ENCODE measurements around the gene XPC.
A peak's percentile ranks its signal among the peaks of the same experiment; 100 is the strongest.

Gene XPC

DNA sequence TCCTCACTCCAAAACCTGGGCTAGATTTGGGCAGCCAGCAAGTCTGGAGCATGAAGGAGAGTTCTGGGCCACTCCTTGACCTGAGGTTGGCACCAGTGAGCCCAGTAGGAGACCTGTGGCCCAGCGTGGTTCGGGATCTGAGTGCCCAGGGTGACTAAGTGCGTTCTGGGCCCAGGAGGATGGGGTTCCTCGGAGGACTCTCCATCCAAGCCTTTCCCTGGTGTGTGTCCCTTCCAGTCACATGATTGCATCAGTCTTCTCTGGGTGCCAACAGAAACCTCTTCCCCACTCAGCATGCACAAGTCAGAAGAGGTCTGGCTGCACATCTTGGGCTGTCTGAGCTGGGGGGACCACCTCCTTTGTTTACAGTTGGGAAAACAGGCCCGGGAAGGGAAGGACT, 38.6 kb downstream of the XPC start:
- Histone ChIP-seq H3K27me3 (ENCODE audit: control insufficient read depth in 1 of 2, insufficient read depth in 1 of 2, low read length in 2 of 2) (no peaks in the 10 kb centered on the region), H2BK12ac (ENCODE audit: low read length in 2 of 2) (no peak overlapping the region), H2AK5ac (ENCODE audit: low read length, severe bottlenecking) (no peak overlapping the region), H3K4me1 (ENCODE audit: control insufficient read depth, insufficient read depth, low read depth, low read length) (peaks cover 12% of the 10 kb centered on the region), H4K91ac (ENCODE audit: low read length) (no peak overlapping the region), H3K9me3 (ENCODE audit: control insufficient read depth, low read length) (no peaks in the 10 kb centered on the region), H3K23ac (ENCODE audit: low read length in 2 of 2) (no peak overlapping the region), H3K14ac (ENCODE audit: low read length in 2 of 2) (no peak overlapping the region), H2BK5ac (ENCODE audit: low read depth, low read length, poor library complexity, severe bottlenecking) (no peak overlapping the region), H3K79me1 (replicated peaks; ENCODE audit: low read length, poor library complexity, severe bottlenecking) (peaks cover 21% of the 10 kb centered on the region), H3K4ac (ENCODE audit: low read depth in 1 of 2, low read length in 2 of 2) (no peak overlapping the region), H3K18ac (ENCODE audit: low read depth in 1 of 2, low read length in 2 of 2) (no peak overlapping the region), H3K4me2 (ENCODE audit: low read length, poor library complexity, severe bottlenecking) (no peak overlapping the region), H2AFZ (ENCODE audit: low read depth, low read length) (no peak overlapping the region), H4K8ac (ENCODE audit: low read length) (no peak overlapping the region), H3K36me3 (ENCODE audit: control insufficient read depth in 1 of 2, insufficient read depth in 2 of 2, low read depth in 1 of 2, low read length in 2 of 2) (peaks cover 67 to 78% of the 10 kb centered on the region in 2 experiments), H2BK120ac (ENCODE audit: low read depth, low read length) (no peak overlapping the region), H3K27ac (ENCODE audit: low read length, poor library complexity, severe bottlenecking) (no peak overlapping the region), H2BK15ac (ENCODE audit: low read depth, poor library complexity, severe bottlenecking) (no peak overlapping the region), H3K9ac (ENCODE audit: low read length) (no peak overlapping the region), H3K4me3 (ENCODE audit: insufficient read depth in 1 of 2, low read depth in 1 of 2, low read length in 2 of 2) (no peak overlapping the region)
- DNase-seq, result no peak
- 86% methylated on average over 5 of the region's 5 CpGs for WGBS

DNA sequence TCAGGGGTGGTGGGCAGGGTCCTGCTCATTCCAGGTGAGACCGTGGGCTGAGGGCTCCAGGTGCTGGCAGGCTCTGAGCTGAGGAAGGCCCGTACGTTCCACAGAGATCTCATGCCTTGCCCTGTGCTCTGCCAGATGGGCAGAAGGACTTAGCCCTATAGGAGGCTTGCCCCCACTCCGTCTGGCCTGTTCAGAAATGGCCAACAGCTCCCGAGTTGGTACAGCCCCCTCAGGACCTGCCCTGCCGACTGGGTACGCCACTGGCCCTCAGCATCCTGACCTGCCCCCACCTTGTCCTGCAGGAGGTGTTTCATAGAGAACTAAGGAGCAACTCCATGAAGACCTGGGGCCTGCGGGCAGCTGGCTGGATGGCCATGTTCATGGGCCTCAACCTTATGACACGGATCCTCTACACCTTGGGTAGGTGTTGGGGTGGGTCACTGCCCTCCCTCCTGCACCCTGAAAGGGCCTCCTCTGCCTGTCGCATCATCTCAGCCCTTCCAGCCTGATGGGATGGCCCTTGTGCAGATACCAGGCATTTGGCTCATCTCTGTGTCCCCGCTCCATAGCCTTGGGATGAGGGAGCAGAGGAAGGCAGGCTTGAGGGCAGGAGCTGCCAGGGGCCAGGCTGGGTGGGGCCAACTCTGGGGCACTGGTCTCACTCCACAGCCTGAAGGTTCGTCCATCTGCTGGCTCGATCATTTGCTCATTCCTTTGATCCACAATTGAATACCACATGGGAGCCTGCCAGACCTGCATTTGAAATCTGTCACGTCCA, 39.3 kb downstream of the XPC start:
- H4K91ac ChIP-seq (ENCODE audit: low read length), result no peak overlapping the region
- H2AK5ac ChIP-seq (ENCODE audit: low read length, severe bottlenecking), result no peak overlapping the region
- 98% methylated on average over 14 of the region's 14 CpGs for WGBS
- H3K23ac ChIP-seq (ENCODE audit: low read length in 2 of 2), result no peak overlapping the region
- no peak overlapping the region for H2AFZ ChIP-seq (ENCODE audit: low read depth, low read length)
- H2BK5ac ChIP-seq (ENCODE audit: low read depth, low read length, poor library complexity, severe bottlenecking), result no peak overlapping the region
- H3K18ac ChIP-seq (ENCODE audit: low read depth in 1 of 2, low read length in 2 of 2), result no peak overlapping the region
- H3K27ac ChIP-seq (ENCODE audit: low read length, poor library complexity, severe bottlenecking), result no peak overlapping the region
- H2BK12ac ChIP-seq (ENCODE audit: low read length in 2 of 2), result peak overlapping the region in 1 of 2 experiments; percentile 12
- H3K9ac ChIP-seq (ENCODE audit: low read length), result no peak overlapping the region
- no peak overlapping the region for H3K4me3 ChIP-seq (ENCODE audit: insufficient read depth in 1 of 2, low read depth in 1 of 2, low read length in 2 of 2)
- DNase-seq, result no peak
- no peak overlapping the region for H2BK15ac ChIP-seq (ENCODE audit: low read depth, poor library complexity, severe bottlenecking)
- peaks cover 9% of the 10 kb centered on the region for H3K4me1 ChIP-seq (ENCODE audit: control insufficient read depth, insufficient read depth, low read depth, low read length)
- peaks cover 25% of the 10 kb centered on the region for H3K79me1 ChIP-seq (replicated peaks; ENCODE audit: low read length, poor library complexity, severe bottlenecking)
- H3K9me3 ChIP-seq (ENCODE audit: control insufficient read depth, low read length), result no peaks in the 10 kb centered on the region
- no peaks in the 10 kb centered on the region for H3K27me3 ChIP-seq (ENCODE audit: control insufficient read depth in 1 of 2, insufficient read depth in 1 of 2, low read length in 2 of 2)
- H4K8ac ChIP-seq (ENCODE audit: low read length), result no peak overlapping the region
- H2BK120ac ChIP-seq (ENCODE audit: low read depth, low read length), result no peak overlapping the region
- no peak overlapping the region for H3K4me2 ChIP-seq (ENCODE audit: low read length, poor library complexity, severe bottlenecking)
- H3K14ac ChIP-seq (ENCODE audit: low read length in 2 of 2), result no peak overlapping the region
- peaks cover 74 to 85% of the 10 kb centered on the region in 2 experiments for H3K36me3 ChIP-seq (ENCODE audit: control insufficient read depth in 1 of 2, insufficient read depth in 2 of 2, low read depth in 1 of 2, low read length in 2 of 2)
- H3K4ac ChIP-seq (ENCODE audit: low read depth in 1 of 2, low read length in 2 of 2), result no peak overlapping the region

GRCh38 chr3:14138109-14138877, 40.1 kb downstream of the XPC start:
- Histone ChIP-seq H2BK15ac (ENCODE audit: low read depth, poor library complexity, severe bottlenecking) (no peak overlapping the region), H3K9ac (ENCODE audit: low read length) (no peak overlapping the region), H3K4ac (ENCODE audit: low read depth in 1 of 2, low read length in 2 of 2) (no peak overlapping the region), H2AFZ (ENCODE audit: low read depth, low read length) (no peak overlapping the region), H3K14ac (ENCODE audit: low read length in 2 of 2) (no peak overlapping the region), H3K4me1 (ENCODE audit: control insufficient read depth, insufficient read depth, low read depth, low read length) (peaks cover 9% of the 10 kb centered on the region), H3K18ac (ENCODE audit: low read depth in 1 of 2, low read length in 2 of 2) (no peak overlapping the region), H4K8ac (ENCODE audit: low read length) (no peak overlapping the region), H3K27ac (ENCODE audit: low read length, poor library complexity, severe bottlenecking) (no peak overlapping the region), H2BK5ac (ENCODE audit: low read depth, low read length, poor library complexity, severe bottlenecking) (no peak overlapping the region), H3K23ac (ENCODE audit: low read length in 2 of 2) (no peak overlapping the region), H4K91ac (ENCODE audit: low read length) (no peak overlapping the region), H3K9me3 (ENCODE audit: control insufficient read depth, low read length) (no peaks in the 10 kb centered on the region), H2BK12ac (ENCODE audit: low read length in 2 of 2) (no peak overlapping the region), H2BK120ac (ENCODE audit: low read depth, low read length) (no peak overlapping the region), H3K4me2 (ENCODE audit: low read length, poor library complexity, severe bottlenecking) (no peak overlapping the region), H3K79me1 (replicated peaks; ENCODE audit: low read length, poor library complexity, severe bottlenecking) (peaks cover 29% of the 10 kb centered on the region), H3K36me3 (ENCODE audit: control insufficient read depth in 1 of 2, insufficient read depth in 2 of 2, low read depth in 1 of 2, low read length in 2 of 2) (peaks cover 82 to 93% of the 10 kb centered on the region in 2 experiments), H3K27me3 (ENCODE audit: control insufficient read depth in 1 of 2, insufficient read depth in 1 of 2, low read length in 2 of 2) (no peaks in the 10 kb centered on the region), H3K4me3 (ENCODE audit: insufficient read depth in 1 of 2, low read depth in 1 of 2, low read length in 2 of 2) (no peak overlapping the region), H2AK5ac (ENCODE audit: low read length, severe bottlenecking) (no peak overlapping the region)
- DNase-seq, result no peak
- 95% methylated on average over 16 of the region's 16 CpGs for WGBS

DNA sequence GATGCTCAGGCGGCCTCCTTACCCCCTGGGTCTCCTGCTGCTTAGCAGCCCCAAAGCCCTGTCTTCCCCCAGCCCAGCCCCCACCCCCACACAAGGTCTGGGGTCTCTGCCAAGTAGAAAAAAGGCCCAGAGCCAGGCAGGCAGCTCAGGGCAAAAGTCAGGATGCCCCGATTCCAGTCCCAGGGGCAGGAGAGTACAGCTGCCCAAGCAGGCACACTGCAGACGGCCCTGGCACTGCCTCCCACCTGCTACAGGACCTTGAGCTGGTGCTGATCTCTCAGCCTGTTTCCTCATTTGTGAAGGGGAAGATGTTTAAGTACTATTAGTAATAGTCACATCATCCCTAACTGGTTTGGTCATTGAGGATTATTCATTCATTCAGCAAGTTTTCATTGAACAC, 41.0 kb downstream of the XPC start:
- no peaks in the 10 kb centered on the region for H3K9me3 ChIP-seq (ENCODE audit: control insufficient read depth, low read length)
- peaks cover 36% of the 10 kb centered on the region for H3K79me1 ChIP-seq (replicated peaks; ENCODE audit: low read length, poor library complexity, severe bottlenecking)
- H3K9ac ChIP-seq (ENCODE audit: low read length), result no peak overlapping the region
- no peak overlapping the region for H2BK12ac ChIP-seq (ENCODE audit: low read length in 2 of 2)
- H3K27me3 ChIP-seq (ENCODE audit: control insufficient read depth in 1 of 2, insufficient read depth in 1 of 2, low read length in 2 of 2), result no peaks in the 10 kb centered on the region
- H3K23ac ChIP-seq (ENCODE audit: low read length in 2 of 2), result no peak overlapping the region
- no peak overlapping the region for H2BK15ac ChIP-seq (ENCODE audit: low read depth, poor library complexity, severe bottlenecking)
- no peak overlapping the region for H3K14ac ChIP-seq (ENCODE audit: low read length in 2 of 2)
- DNase-seq, result no peak
- H3K36me3 ChIP-seq (ENCODE audit: control insufficient read depth in 1 of 2, insufficient read depth in 2 of 2, low read depth in 1 of 2, low read length in 2 of 2), result peaks cover 91 to 96% of the 10 kb centered on the region in 2 experiments
- no peak overlapping the region for H4K91ac ChIP-seq (ENCODE audit: low read length)
- no peak overlapping the region for H2AFZ ChIP-seq (ENCODE audit: low read depth, low read length)
- H3K4ac ChIP-seq (ENCODE audit: low read depth in 1 of 2, low read length in 2 of 2), result no peak overlapping the region
- no peak overlapping the region for H2BK120ac ChIP-seq (ENCODE audit: low read depth, low read length)
- peaks cover 7% of the 10 kb centered on the region for H3K4me1 ChIP-seq (ENCODE audit: control insufficient read depth, insufficient read depth, low read depth, low read length)
- no peak overlapping the region for H3K18ac ChIP-seq (ENCODE audit: low read depth in 1 of 2, low read length in 2 of 2)
- no peak overlapping the region for H2BK5ac ChIP-seq (ENCODE audit: low read depth, low read length, poor library complexity, severe bottlenecking)
- H3K27ac ChIP-seq (ENCODE audit: low read length, poor library complexity, severe bottlenecking), result no peak overlapping the region
- H4K8ac ChIP-seq (ENCODE audit: low read length), result no peak overlapping the region
- no peak overlapping the region for H3K4me2 ChIP-seq (ENCODE audit: low read length, poor library complexity, severe bottlenecking)
- H3K4me3 ChIP-seq (ENCODE audit: insufficient read depth in 1 of 2, low read depth in 1 of 2, low read length in 2 of 2), result no peak overlapping the region
- WGBS, result 75% methylated on average over 3 of the region's 3 CpGs
- no peak overlapping the region for H2AK5ac ChIP-seq (ENCODE audit: low read length, severe bottlenecking)
